PC-9 (cell line): Measurements from ENCODE around the gene TCP10L. TPM values are rescaled to one million over a fixed set of nuclear protein-coding genes. Genes with fewer than 3 reads are reported as not detected.

Source experiments
- BruUV-seq: library from RNA; stranded (reverse); fragments of 400-500 nt; replicated peaks from 2 replicates; lab custom pipeline; 2021; lab: Mats Ljungman, UMichigan
- CTCF ChIA-PET: fragments of 300-600 bp; sonication (Branson Sonifier 250); formaldehyde crosslinking; loops from one replicate; lab custom pipeline; 2022; ENCODE audit warnings: antibody characterized with exemption; lab: Charles Lee
- POLR2A ChIA-PET: fragments of 300-600 bp; sonication (Branson Sonifier 250); formaldehyde crosslinking; loops from one replicate; lab custom pipeline; 2022; ENCODE audit warnings: antibody characterized with exemption; ENCODE audit not compliant: unreplicated experiment; lab: Charles Lee
- DNase-seq, 2 experiments: peaks; one replicate each; pipeline versions ENCODE4 v3.0.0 to v3.0.0-alpha.2; 2015 to 2022; ENCODE audit warnings: mixed read lengths in 1 of 2
- H2AFZ ChIP-seq: fragments of 200-600 bp; sonication (generic); 2 replicates; pipeline ENCODE4 v1.8.1; 2017; ENCODE audit warnings: antibody characterized with exemption
- H3F3A ChIP-seq: fragments of 200-600 bp; sonication (generic); 2 replicates; pipeline ENCODE4 v1.8.1; 2017; ENCODE audit warnings: antibody characterized with exemption, mild to moderate bottlenecking, low read depth; ENCODE audit not compliant: insufficient read depth
- H3K27ac ChIP-seq: fragments of 200-600 bp; sonication (generic); 2 replicates; pipeline ENCODE4 v1.6.1; 2016; ENCODE audit warnings: mixed run types
- H3K27me3 ChIP-seq: fragments of 200-600 bp; sonication (generic); 2 replicates; pipeline ENCODE4 v1.6.1; 2016; ENCODE audit warnings: low read depth, mixed run types; ENCODE audit not compliant: insufficient read depth
- H3K36me3 ChIP-seq: fragments of 200-600 bp; sonication (generic); 2 replicates; pipeline ENCODE4 v1.6.1; 2016; ENCODE audit warnings: low read depth, mixed run types
- H3K4me1 ChIP-seq: fragments of 200-600 bp; sonication (generic); replicated peaks from 2 replicates; pipeline ENCODE4 v1.6.1; 2016; ENCODE audit warnings: mixed run types; ENCODE audit not compliant: insufficient read depth
- H3K4me2 ChIP-seq: fragments of 200-600 bp; sonication (generic); 2 replicates; pipeline ENCODE4 v1.6.1; 2017; ENCODE audit warnings: mixed run types
- H3K4me3 ChIP-seq: fragments of 200-600 bp; sonication (generic); 2 replicates; pipeline ENCODE4 v1.6.1; 2016; ENCODE audit warnings: mixed run types
- H3K79me2 ChIP-seq: fragments of 200-600 bp; sonication (generic); 2 replicates; pipeline ENCODE4 v1.6.1; 2017; ENCODE audit warnings: low read depth, mixed run types
- H3K9me2 ChIP-seq: fragments of 200-600 bp; sonication (generic); 2 replicates; pipeline ENCODE4 v1.8.1; 2017; ENCODE audit warnings: mild to moderate bottlenecking; ENCODE audit not compliant: insufficient read depth
- H3K9me3 ChIP-seq: fragments of 200-600 bp; sonication (generic); 2 replicates; pipeline ENCODE4 v1.8.1; 2016; ENCODE audit warnings: low read depth; ENCODE audit not compliant: insufficient read depth
- H4K20me1 ChIP-seq: fragments of 200-600 bp; sonication (generic); 2 replicates; pipeline ENCODE4 v1.8.1; 2017; ENCODE audit not compliant: insufficient read depth
- CTCF ChIP-seq: fragments of 200-600 bp; sonication (generic); conservative IDR thresholded peaks from 2 replicates; pipeline ENCODE4 v1.6.1; 2017; ENCODE audit warnings: mixed run types, antibody characterized with exemption, mild to moderate bottlenecking, moderate library complexity
- EZH2 ChIP-seq: fragments of 200-600 bp; sonication (generic); IDR thresholded peaks from 2 replicates; pipeline ENCODE4 v1.8.0; 2017; ENCODE audit warnings: antibody characterized with exemption, low read depth
- intact Hi-C: fragments of 100-400 bp; cut with micrococcal nuclease; formaldehyde crosslinking; loops from one replicate; pipeline ENCODE4 v1.10.0; 2022; ENCODE audit not compliant: unreplicated experiment
- total RNA-seq: library from RNA; stranded (reverse); gene quantifications from 2 replicates; pipeline ENCODE4 v1.2.3, GENCODE V29; 2021

TCP10L gene
- total RNA-seq, 1 experiment from 2014 or later: 0.68 TPM

DNA sequence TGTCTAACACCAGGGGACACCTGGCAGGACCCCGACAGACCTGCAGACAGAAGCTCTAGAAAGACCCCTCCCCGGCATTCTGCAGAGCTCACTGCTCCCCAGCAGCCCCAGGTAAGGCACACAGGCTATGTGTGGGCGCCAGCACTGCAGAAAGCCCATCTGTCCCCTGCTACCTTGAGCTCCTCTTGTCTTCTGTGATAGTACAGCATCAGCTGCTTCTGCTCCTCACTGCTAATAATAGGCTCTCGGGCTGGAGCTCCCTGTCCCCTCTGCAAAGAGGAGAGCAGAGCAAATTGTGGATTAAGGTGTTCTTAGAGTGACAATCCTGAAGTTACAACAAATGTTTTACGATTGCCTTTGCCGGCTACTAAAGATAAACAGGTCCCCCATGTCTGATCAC is 16.8 kb upstream of the TCP10L start:
- no TSS peak for BruUV-seq
- Histone ChIP-seq H3K27me3 (no peaks in the 10 kb centered on the region), H4K20me1 (no peaks in the 10 kb centered on the region), H3K9me2 (no peaks in the 10 kb centered on the region), H3K4me1 (no peaks in the 10 kb centered on the region), H2AFZ (no peak overlapping the region), H3K4me2 (no peak overlapping the region), H3K9me3 (no peaks in the 10 kb centered on the region), H3K4me3 (no peak overlapping the region), H3K79me2 (no peaks in the 10 kb centered on the region), H3F3A (peaks cover 3% of the 10 kb centered on the region; the same call in 1 of the 2 replicates), H3K27ac (peak overlapping the region; percentile 37; the same call in 1 of the 2 replicates), H3K36me3 (peaks cover 3% of the 10 kb centered on the region; the same call in 1 of the 2 replicates)
- ChIA-PET CTCF (interaction anchor here (0.6 to 1.2 kb wide), 2 partner anchors 231 to 736 kb away, joined by 5 to 6 read pairs; no protein-coding TSS in a partner anchor), POLR2A (no interaction called here)
- no peak for DNase-seq
- intact Hi-C loops: loop anchor here (5.0 kb wide), 1 partner anchor 325 kb away; the partner anchor contains the start of gene MIS18A
- TF ChIP-seq CTCF (no peak), EZH2 (no peak)

GRCh38 chr21:32599526-32599925 is 14.2 kb upstream of the TCP10L start:
- POLR2A ChIA-PET: no interaction called here
- H3K9me2 ChIP-seq: no peaks in the 10 kb centered on the region

GRCh38 chr21:32599091-32599490 is 13.8 kb upstream of the TCP10L start:
- ChIA-PET CTCF (no interaction called here), POLR2A (no interaction called here)
- Histone ChIP-seq H3K4me1 (no peaks in the 10 kb centered on the region), H3K9me2 (no peaks in the 10 kb centered on the region), H3K27me3 (no peaks in the 10 kb centered on the region), H3K4me2 (no peak overlapping the region), H3K9me3 (no peaks in the 10 kb centered on the region), H3K79me2 (no peaks in the 10 kb centered on the region), H3K27ac (no peak overlapping the region), H3K36me3 (no peaks in the 10 kb centered on the region), H3K4me3 (no peak overlapping the region), H3F3A (peaks cover 3% of the 10 kb centered on the region; the same call in 1 of the 2 replicates), H4K20me1 (no peaks in the 10 kb centered on the region), H2AFZ (no peak overlapping the region)
- DNase-seq: no peak
- BruUV-seq: no TSS peak
- TF ChIP-seq EZH2 (no peak), CTCF (no peak)
- intact Hi-C loops: no loop called here

More at GRCh38 chr21:32599526-32599925, 14.2 kb upstream of the TCP10L start:
- Histone ChIP-seq H3K4me2 (no peak overlapping the region), H3K27me3 (no peaks in the 10 kb centered on the region), H3K4me3 (no peak overlapping the region), H3K9me3 (no peaks in the 10 kb centered on the region), H2AFZ (no peak overlapping the region), H3K36me3 (no peaks in the 10 kb centered on the region), H3F3A (peaks cover 3% of the 10 kb centered on the region; the same call in 1 of the 2 replicates), H3K27ac (no peak overlapping the region), H4K20me1 (no peaks in the 10 kb centered on the region), H3K4me1 (no peaks in the 10 kb centered on the region), H3K79me2 (no peaks in the 10 kb centered on the region)
- TF ChIP-seq EZH2: no peak
- TF ChIP-seq CTCF: no peak
- CTCF ChIA-PET: no interaction called here
- no TSS peak for BruUV-seq
- DNase-seq: no peak
- intact Hi-C loops: no loop called here
